Thyroid gland (tissue), 4 donors: Measurements from ENCODE around the gene STK11IP. TPM values are rescaled to one million over a fixed set of nuclear protein-coding genes. Genes with fewer than 3 reads are reported as not detected.

Source experiments
- DNase-seq, 2 donors: peaks; one replicate each; pipeline ENCODE4 v3.0.0-alpha.2; 2019
- H3K27ac ChIP-seq, 3 donors: fragments of 200-600 bp; sonication (generic); 1 replicate in 2 of 3; 2 replicates in 1 of 3; pipeline ENCODE4 v1.5.1; 2016 to 2019; ENCODE audit warnings: mild to moderate bottlenecking in 1 of 3, moderate library complexity in 1 of 3
- H3K27me3 ChIP-seq: fragments of 200-600 bp; sonication (generic); one replicate; pipeline ENCODE4 v1.5.1; 2019
- H3K36me3 ChIP-seq, 2 donors: fragments of 200-600 bp; sonication (generic); one replicate each; pipeline ENCODE4 v1.5.1; 2016 to 2019
- H3K4me1 ChIP-seq, 2 donors: fragments of 200-600 bp; sonication (generic); one replicate each; pipeline ENCODE4 v1.5.1; 2017 to 2019
- H3K4me3 ChIP-seq, 3 donors: fragments of 200-600 bp; sonication (generic); replicated peaks in 1 of 3; 1 replicate in 2 of 3; 2 replicates in 1 of 3; pipeline ENCODE4 v1.5.1; 2016; ENCODE audit warnings: mild to moderate bottlenecking in 1 of 3
- H3K9me3 ChIP-seq: fragments of 200-600 bp; sonication (generic); one replicate; pipeline ENCODE4 v1.5.1; 2017
- POLR2A ChIP-seq, 2 donors: fragments of 450-650 bp; IDR thresholded peaks; one replicate each; pipeline ENCODE4 v1.6.1; 2017; ENCODE audit warnings: antibody characterized with exemption in 2 of 2, mild to moderate bottlenecking in 2 of 2, moderate library complexity in 1 of 2
- WGBS, 2 donors: methylation state at CpG; one replicate each; pipeline ENCODE4 v1.1.5; 2017; 5-methylcytosine and 5-hydroxymethylcytosine counted together
- intact Hi-C: fragments of 100-400 bp; cut with DNase I; formaldehyde crosslinking; loops from one replicate; pipeline ENCODE4 v1.15.1; 2023
- total RNA-seq, 4 donors: library from RNA; depleted of rRNA; stranded (reverse); fragments of >200 nt; gene quantifications; one replicate each; pipeline ENCODE4 v1.2.3, GENCODE V29; 2016
- TF ChIP-seq, protein P1 (sequence below), 6 experiments: fragments of 200-600 bp in 3 of 6; fragments of 450-650 bp in 3 of 6; sonication (generic) in 3 of 6; IDR thresholded peaks; one replicate each; pipeline ENCODE4 v1.5.1; 2016 to 2019; ENCODE audit warnings: antibody characterized with exemption in 6 of 6, mild to moderate bottlenecking in 2 of 6, inconsistent platforms in 1 of 6, moderate library complexity in 1 of 6

Gene STK11IP
- total RNA-seq, 4 donors from 2014 or later, result 14.6 to 25.0 (median 19.7) TPM

DNA sequence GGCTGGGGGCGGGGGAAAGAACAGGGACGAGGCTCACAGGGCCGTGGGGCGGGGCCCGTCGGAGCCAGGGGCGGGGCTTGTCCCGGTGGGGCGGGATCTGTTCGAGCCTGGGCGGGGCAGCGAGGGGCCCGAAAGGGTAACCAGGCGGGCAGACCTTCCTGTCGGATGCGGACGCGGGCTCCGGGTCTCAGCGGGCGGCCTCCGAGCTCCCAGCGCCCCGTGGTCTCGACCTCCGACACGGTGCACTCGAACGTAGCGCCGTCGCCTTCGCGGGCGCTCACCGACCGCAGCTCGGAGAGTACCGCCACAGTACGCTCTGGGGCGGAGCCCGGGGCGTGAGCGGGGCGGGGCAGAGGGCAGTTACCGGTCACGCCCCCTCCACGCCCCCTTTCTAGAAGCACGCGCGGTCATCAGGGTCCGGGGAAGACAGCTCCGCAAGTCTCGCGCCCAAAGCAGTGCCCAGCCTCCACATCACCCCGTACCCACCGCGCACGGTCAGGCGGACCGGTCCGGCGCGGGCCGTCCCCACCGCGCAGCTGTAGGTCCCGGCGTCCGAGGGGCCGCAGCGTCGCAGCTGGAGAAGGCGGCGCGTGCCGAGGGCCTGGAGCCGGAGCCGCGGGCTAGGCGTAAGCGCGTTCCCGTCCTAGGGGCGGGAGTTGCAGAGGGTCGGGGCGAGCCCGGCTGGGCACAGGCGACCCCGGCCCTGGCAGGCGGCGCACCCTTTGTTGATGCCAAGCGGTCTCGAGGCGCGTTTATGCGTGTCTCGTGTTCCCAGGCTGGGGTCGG lies 45.1 kb upstream of the STK11IP start:
- WGBS, 2 donors, result 0% methylated on average over 12 of the region's 99 CpGs; no CpG with 5 or more reads in 1 of the 2 donors
- Histone ChIP-seq H3K36me3 (no peaks in the 10 kb centered on the region), H3K4me1 (peaks cover 16 to 21% of the 10 kb centered on the region in 2 donors), H3K27ac (peak overlapping the region in 1 of 3 donors; percentile 47), H3K4me3 (peak overlapping the region; percentile 17 to 41 (median 22)), H3K27me3 (no peaks in the 10 kb centered on the region), H3K9me3 (no peaks in the 10 kb centered on the region)
- DNase-seq, result peak; percentile 88
- intact Hi-C loops, result no loop called here
- TF ChIP-seq POLR2A (IDR thresholded peaks at IDR 0.05), result peak in 1 of 2 donors; percentile 27
- TF ChIP-seq, protein P1, sequence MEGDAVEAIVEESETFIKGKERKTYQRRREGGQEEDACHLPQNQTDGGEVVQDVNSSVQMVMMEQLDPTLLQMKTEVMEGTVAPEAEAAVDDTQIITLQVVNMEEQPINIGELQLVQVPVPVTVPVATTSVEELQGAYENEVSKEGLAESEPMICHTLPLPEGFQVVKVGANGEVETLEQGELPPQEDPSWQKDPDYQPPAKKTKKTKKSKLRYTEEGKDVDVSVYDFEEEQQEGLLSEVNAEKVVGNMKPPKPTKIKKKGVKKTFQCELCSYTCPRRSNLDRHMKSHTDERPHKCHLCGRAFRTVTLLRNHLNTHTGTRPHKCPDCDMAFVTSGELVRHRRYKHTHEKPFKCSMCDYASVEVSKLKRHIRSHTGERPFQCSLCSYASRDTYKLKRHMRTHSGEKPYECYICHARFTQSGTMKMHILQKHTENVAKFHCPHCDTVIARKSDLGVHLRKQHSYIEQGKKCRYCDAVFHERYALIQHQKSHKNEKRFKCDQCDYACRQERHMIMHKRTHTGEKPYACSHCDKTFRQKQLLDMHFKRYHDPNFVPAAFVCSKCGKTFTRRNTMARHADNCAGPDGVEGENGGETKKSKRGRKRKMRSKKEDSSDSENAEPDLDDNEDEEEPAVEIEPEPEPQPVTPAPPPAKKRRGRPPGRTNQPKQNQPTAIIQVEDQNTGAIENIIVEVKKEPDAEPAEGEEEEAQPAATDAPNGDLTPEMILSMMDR (IDR thresholded peaks at IDR 0.05), result no peak

DNA sequence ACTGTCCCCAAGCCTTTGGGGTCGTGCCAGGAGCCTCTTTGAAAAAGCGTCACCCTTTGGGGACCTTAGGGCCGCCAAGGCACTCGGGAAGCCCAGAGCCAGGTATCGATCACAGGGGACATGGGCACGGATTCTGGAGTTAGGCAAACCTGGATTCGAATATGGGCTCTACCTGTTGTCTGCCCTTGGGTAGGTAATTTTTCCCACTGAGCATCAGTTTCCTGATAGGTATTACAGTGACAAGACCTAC lies 44.6 kb upstream of the STK11IP start:
- no peak overlapping the region for H3K27ac ChIP-seq
- DNase-seq, result no peak
- peaks cover 16 to 21% of the 10 kb centered on the region in 2 donors for H3K4me1 ChIP-seq
- no peaks in the 10 kb centered on the region for H3K36me3 ChIP-seq
- peak overlapping the region in 2 of 3 donors; percentile 22 to 41 for H3K4me3 ChIP-seq
- WGBS, 2 donors, result 12 to 37% methylated on average over 5 to 7 of the region's 7 CpGs
- TF ChIP-seq, protein P1 (IDR thresholded peaks at IDR 0.05), result no peak
- TF ChIP-seq POLR2A (IDR thresholded peaks at IDR 0.05), result no peak
- H3K9me3 ChIP-seq, result no peaks in the 10 kb centered on the region
- H3K27me3 ChIP-seq, result no peaks in the 10 kb centered on the region
- intact Hi-C loops, result no loop called here

DNA sequence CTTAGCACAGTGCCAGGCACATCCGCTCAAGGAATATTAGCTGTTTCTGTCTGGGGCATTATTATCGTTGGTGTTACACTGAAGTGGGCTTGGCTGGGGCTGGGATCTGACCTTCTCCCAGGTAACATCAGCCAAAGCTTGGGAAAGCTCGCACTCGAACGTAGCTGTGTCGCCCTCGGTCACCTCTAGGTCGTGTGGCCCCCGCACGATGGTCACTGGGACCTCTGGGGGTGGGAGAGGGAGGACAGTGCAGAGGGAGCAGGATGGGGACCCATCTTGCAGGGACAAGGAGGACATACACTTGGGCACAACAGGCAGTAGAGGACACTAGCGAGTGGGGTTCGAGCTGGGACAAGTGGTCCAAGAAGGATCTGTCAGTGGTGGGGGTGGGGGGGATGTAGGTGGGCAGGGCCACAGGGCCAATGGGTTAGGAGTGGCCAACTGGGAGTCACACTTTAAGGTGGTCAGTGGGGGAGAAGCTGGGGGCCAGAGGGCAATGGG lies 44.1 kb upstream of the STK11IP start:
- no peaks in the 10 kb centered on the region for H3K9me3 ChIP-seq
- DNase-seq, result no peak
- 70 to 77% methylated on average over 12 of the region's 12 CpGs for WGBS, 2 donors
- H3K4me3 ChIP-seq, result no peak overlapping the region
- intact Hi-C loops, result no loop called here
- peaks cover 16 to 21% of the 10 kb centered on the region in 2 donors for H3K4me1 ChIP-seq
- H3K27ac ChIP-seq, result no peak overlapping the region
- TF ChIP-seq POLR2A (IDR thresholded peaks at IDR 0.05), result no peak
- TF ChIP-seq, protein P1 (IDR thresholded peaks at IDR 0.05), result no peak
- H3K36me3 ChIP-seq, result no peaks in the 10 kb centered on the region
- no peaks in the 10 kb centered on the region for H3K27me3 ChIP-seq

DNA sequence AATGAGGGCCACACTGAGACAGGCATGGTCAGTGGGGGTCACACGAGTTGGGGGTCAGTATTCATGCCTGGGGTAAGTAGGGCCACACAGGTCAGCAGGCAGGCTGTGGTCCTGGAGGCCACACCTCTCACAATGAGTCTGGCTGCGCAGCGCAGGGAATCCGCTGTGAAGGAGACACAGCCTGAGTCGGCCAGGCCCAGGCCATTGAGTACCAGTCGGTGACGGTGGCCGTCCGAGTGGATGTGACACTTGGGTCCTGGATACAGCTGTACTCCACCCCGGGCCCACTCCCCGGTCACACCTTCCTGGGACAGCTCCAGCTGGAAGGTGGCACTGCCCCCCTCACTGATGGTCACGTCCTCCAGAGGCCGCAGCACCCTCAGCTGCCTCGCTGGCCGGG lies 43.3 kb upstream of the STK11IP start:
- TF ChIP-seq, protein P1 (IDR thresholded peaks at IDR 0.05), result no peak
- TF ChIP-seq POLR2A (IDR thresholded peaks at IDR 0.05), result no peak
- Histone ChIP-seq H3K27ac (no peak overlapping the region), H3K4me1 (peaks cover 16 to 21% of the 10 kb centered on the region in 2 donors), H3K9me3 (no peaks in the 10 kb centered on the region), H3K27me3 (no peaks in the 10 kb centered on the region), H3K4me3 (no peak overlapping the region), H3K36me3 (no peaks in the 10 kb centered on the region)
- intact Hi-C loops, result no loop called here
- WGBS, 2 donors, result 89 to 95% methylated on average over 8 of the region's 15 CpGs
- no peak for DNase-seq

DNA sequence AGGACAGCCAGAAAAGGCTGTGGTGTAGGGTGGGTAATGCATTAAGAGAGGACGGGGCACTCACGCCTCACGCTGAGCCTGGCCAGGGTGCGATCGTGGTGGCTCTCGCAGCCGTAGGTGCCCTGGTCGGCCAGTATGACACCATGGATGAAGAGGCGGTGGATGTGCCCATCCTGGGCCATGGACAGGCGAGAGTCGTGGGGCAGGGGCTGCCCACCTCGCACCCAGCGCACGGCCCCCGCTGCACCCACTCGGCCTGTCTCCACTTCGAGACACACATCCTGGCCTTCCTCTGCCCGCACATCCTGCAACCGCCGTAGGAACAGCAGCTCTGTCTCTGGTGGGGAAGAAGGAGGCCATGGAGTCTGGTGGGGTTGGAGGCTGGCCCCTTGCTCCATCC lies 41.7 kb upstream of the STK11IP start:
- 97% methylated on average over 20 of the region's 20 CpGs for WGBS, 2 donors
- H3K27ac ChIP-seq, result no peak overlapping the region
- no peaks in the 10 kb centered on the region for H3K36me3 ChIP-seq
- H3K9me3 ChIP-seq, result no peaks in the 10 kb centered on the region
- H3K4me1 ChIP-seq, result peaks cover 16 to 27% of the 10 kb centered on the region in 2 donors
- DNase-seq, result no peak
- no peak for TF ChIP-seq POLR2A (IDR thresholded peaks at IDR 0.05)
- TF ChIP-seq, protein P1 (IDR thresholded peaks at IDR 0.05), result no peak
- no peaks in the 10 kb centered on the region for H3K27me3 ChIP-seq
- intact Hi-C loops, result no loop called here
- no peak overlapping the region for H3K4me3 ChIP-seq
